Keratinocyte (primary cell): ENCODE results near the gene GLOD4. TPM values are rescaled to one million over a fixed set of nuclear protein-coding genes. Genes with fewer than 3 reads are reported as not detected.

Experiments used
- DNase-seq: peaks from one replicate; pipeline ENCODE4 v3.0.0-alpha.2; 2011; ENCODE audit warnings: low read depth, missing footprints, low spot score
- FAIRE-seq: peaks from 2 replicates; lab custom pipeline; 2011; peaks lifted over from hg19 to GRCh38; lab: Jason Lieb, UNC
- H2AFZ ChIP-seq: 2 replicates; pipeline ENCODE4 v1.6.0; 2012; ENCODE audit warnings: low read length, control low read depth, inconsistent platforms; ENCODE audit not compliant: control insufficient read depth
- H3K27ac ChIP-seq: 2 replicates; pipeline ENCODE4 v1.5.1; 2011; ENCODE audit warnings: low read length; ENCODE audit not compliant: control insufficient read depth, insufficient read depth
- H3K27me3 ChIP-seq: 3 replicates; pipeline ENCODE4 v1.6.0; 2011; ENCODE audit warnings: low read length; ENCODE audit not compliant: control insufficient read depth, insufficient read depth; ENCODE audit errors: extremely low read depth
- H3K36me3 ChIP-seq, 2 experiments: 2 replicates in 1 of 2; 3 replicates in 1 of 2; pipeline ENCODE4 v1.5.1; 2011; ENCODE audit warnings: low read length in 2 of 2, mild to moderate bottlenecking in 1 of 2; ENCODE audit not compliant: control insufficient read depth in 2 of 2, insufficient read depth in 2 of 2; ENCODE audit errors: extremely low read depth in 1 of 2
- H3K4me1 ChIP-seq: 3 replicates; pipeline ENCODE4 v1.5.1; 2011; ENCODE audit warnings: low read length; ENCODE audit not compliant: control insufficient read depth, insufficient read depth; ENCODE audit errors: extremely low read depth
- H3K4me2 ChIP-seq: 3 replicates; pipeline ENCODE4 v1.6.0; 2011; ENCODE audit warnings: low read depth, low read length; ENCODE audit not compliant: control insufficient read depth, insufficient read depth; ENCODE audit errors: extremely low read depth
- H3K4me3 ChIP-seq, 3 experiments: fragments of 200-600 bp in 1 of 3; sonication (generic) in 1 of 3; 2 replicates in 2 of 3; 3 replicates in 1 of 3; pipeline ENCODE4 v1.5.1; 2011 to 2016; ENCODE audit warnings: low read length in 3 of 3, mild to moderate bottlenecking in 3 of 3, control low read depth in 2 of 3, inconsistent platforms in 1 of 3, low read depth in 1 of 3, mixed read lengths in 1 of 3, mixed run types in 1 of 3, moderate library complexity in 1 of 3; ENCODE audit not compliant: control insufficient read depth in 2 of 3, insufficient read depth in 2 of 3; ENCODE audit errors: extremely low read depth in 1 of 3
- H3K79me2 ChIP-seq: 2 replicates; pipeline ENCODE4 v1.6.0; 2012; ENCODE audit warnings: low read length; ENCODE audit not compliant: control insufficient read depth, insufficient read depth
- H3K9ac ChIP-seq: 3 replicates; pipeline ENCODE4 v1.6.0; 2011; ENCODE audit warnings: low read length; ENCODE audit not compliant: control insufficient read depth, insufficient read depth; ENCODE audit errors: extremely low read depth
- H3K9me1 ChIP-seq: 3 replicates; pipeline ENCODE4 v1.6.0; 2011; ENCODE audit warnings: low read length; ENCODE audit not compliant: control insufficient read depth, insufficient read depth; ENCODE audit errors: extremely low read depth
- H3K9me3 ChIP-seq: 2 replicates; pipeline ENCODE4 v1.5.1; 2012; ENCODE audit warnings: low read depth, low read length; ENCODE audit not compliant: control insufficient read depth
- H4K20me1 ChIP-seq: 3 replicates; pipeline ENCODE4 v1.6.0; 2011; ENCODE audit warnings: low read length; ENCODE audit not compliant: control insufficient read depth, insufficient read depth; ENCODE audit errors: extremely low read depth
- CTCF ChIP-seq, 3 experiments: IDR thresholded peaks in 1 of 3; conservative IDR thresholded peaks in 1 of 3; optimal IDR thresholded peaks in 1 of 3; 2 replicates in 2 of 3; 3 replicates in 1 of 3; pipeline versions ENCODE3 to v1.5.1; 2011; ENCODE audit warnings: low read length in 3 of 3, mild to moderate bottlenecking in 3 of 3, moderate library complexity in 2 of 3, control low read depth in 1 of 3, inconsistent platforms in 1 of 3; ENCODE audit not compliant: insufficient read depth in 2 of 3; ENCODE audit errors: extremely low read depth in 1 of 3
- EZH2 ChIP-seq: IDR thresholded peaks from one replicate; pipeline ENCODE4 v1.6.1; 2012; ENCODE audit warnings: inconsistent platforms, mild to moderate bottlenecking, low read length, moderate library complexity
- dilution Hi-C: fragments of 300-500 bp; cut with MboI; formaldehyde crosslinking; loops from one replicate; pipeline ENCODE4 v1.7.0; 2020; ENCODE audit warnings: low sequenced_read_pairs; ENCODE audit not compliant: extremely low pct_ligation_motif_present
- polyA plus RNA-seq, 5 experiments: library from polyadenylated mRNA; depleted of rRNA in 3 of 5; stranded (reverse) in 3 of 5; stranded (forward) in 1 of 5; unstranded in 1 of 5; fragments of >200 nt; gene quantifications; 1 replicate in 1 of 5; 2 replicates in 3 of 5; 3 replicates in 1 of 5; pipeline versions ENCODE4 v1.2.1 to v1.2.3, GENCODE V29; 2011 to 2012; ENCODE audit warnings: missing spikeins in 2 of 5, low read depth in 1 of 5, low replicate concordance in 1 of 5

Gene GLOD4
- polyA plus RNA-seq, 1 donor (not counting 4 experiments of a cell fraction or from before 2014, with no cell fraction given) = 71.9 TPM

- Histone ChIP-seq H3K27me3 (no peaks in the 10 kb centered on the region), H2AFZ (no peak overlapping the region), H4K20me1 (no peaks in the 10 kb centered on the region), H3K27ac (no peak overlapping the region), H3K9me3 (no peaks in the 10 kb centered on the region), H3K9me1 (no peaks in the 10 kb centered on the region), H3K79me2 (peaks cover 2% of the 10 kb centered on the region), H3K4me3 (no peak overlapping the region), H3K4me2 (no peak overlapping the region), H3K4me1 (peaks cover 20% of the 10 kb centered on the region), H3K9ac (no peak overlapping the region), H3K36me3 (peaks cover 13 to 26% of the 10 kb centered on the region in 2 experiments)
- TF ChIP-seq CTCF (optimal IDR thresholded peaks at IDR 0.05 in 1 of 3, IDR thresholded peaks at IDR 0.05 in 1 of 3, conservative IDR thresholded peaks at IDR 0.05 in 1 of 3; ENCODE audit: extremely low read depth in 1 of 3, insufficient read depth in 2 of 3, low read length in 3 of 3) (no peak), EZH2 (no peak)
- DNase-seq (no peak), FAIRE-seq (no peak)
- dilution Hi-C loops = loop anchor here (25.0 kb wide), 1 partner anchor 192 kb away; the partner anchor contains the start of genes NXN and TIMM22
Measured at GRCh38 chr17:795276-795675, 13.2 kb upstream of the GLOD4 start.

GRCh38 chr17:794876-795275 lies 12.8 kb upstream of the GLOD4 start:
- Histone ChIP-seq H3K27me3 (no peaks in the 10 kb centered on the region), H3K36me3 (peaks cover 13 to 26% of the 10 kb centered on the region in 2 experiments), H3K4me1 (peaks cover 23% of the 10 kb centered on the region), H3K4me2 (no peak overlapping the region), H3K9me3 (no peaks in the 10 kb centered on the region), H2AFZ (no peak overlapping the region), H3K9ac (peak overlapping the region; percentile 4), H4K20me1 (no peaks in the 10 kb centered on the region), H3K27ac (no peak overlapping the region), H3K9me1 (no peaks in the 10 kb centered on the region), H3K4me3 (no peak overlapping the region), H3K79me2 (peaks cover 2% of the 10 kb centered on the region)
- no peak for DNase-seq
- peak; percentile 44 for FAIRE-seq
- TF ChIP-seq EZH2 (no peak), CTCF (optimal IDR thresholded peaks at IDR 0.05 in 1 of 3, IDR thresholded peaks at IDR 0.05 in 1 of 3, conservative IDR thresholded peaks at IDR 0.05 in 1 of 3; ENCODE audit: extremely low read depth in 1 of 3, insufficient read depth in 2 of 3, low read length in 3 of 3) (peak; percentile 60 to 87 (median 73))
- dilution Hi-C loops = loop anchor here (25.0 kb wide), 1 partner anchor 192 kb away; the partner anchor contains the start of genes NXN and TIMM22
